ENCODE results near the gene ABCB9.

DNA sequence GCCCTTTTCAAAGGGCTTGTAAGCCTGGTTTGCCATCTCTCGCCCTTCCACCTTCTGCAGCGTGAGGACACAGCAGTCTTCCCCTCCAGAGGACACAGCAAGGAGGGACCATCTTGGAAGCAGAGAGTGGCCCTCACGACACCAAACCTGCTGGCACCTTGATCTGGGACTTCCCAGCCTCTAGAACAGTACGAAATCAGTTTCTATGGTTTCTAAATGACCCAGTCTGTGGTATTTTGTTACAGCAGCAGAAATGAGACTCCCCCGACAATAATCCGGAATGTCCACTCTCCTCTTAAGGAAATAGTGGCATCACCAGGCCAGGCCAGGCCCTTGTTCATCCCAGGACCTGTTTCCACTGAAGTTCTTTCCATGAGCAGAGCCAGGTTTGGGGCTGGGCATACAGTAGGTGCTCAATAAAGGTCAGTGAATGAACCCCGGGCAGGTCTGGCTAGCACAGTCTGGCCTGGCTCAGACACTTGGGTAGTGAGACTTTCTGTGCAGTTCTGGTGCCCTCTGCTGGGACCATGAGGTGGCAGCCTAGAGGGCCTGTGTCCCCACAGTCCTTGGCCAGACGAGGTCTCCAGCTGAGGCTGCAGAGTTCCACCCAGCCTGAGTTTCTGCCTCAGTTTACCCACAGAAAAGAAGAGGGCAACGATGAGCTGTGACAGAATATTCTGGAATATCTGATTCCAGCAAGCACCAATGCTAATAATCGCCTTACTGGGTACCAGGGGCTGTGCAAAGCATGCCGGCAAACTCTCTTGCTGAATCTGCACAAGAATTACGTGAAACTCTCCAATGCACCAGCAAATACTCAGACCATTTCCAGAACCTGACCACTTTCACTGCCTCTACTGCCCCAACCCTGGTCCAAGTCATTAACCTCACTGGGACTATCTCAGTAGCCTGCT is 14.0 kb downstream of the ABCB9 start:
- no peak for TF ChIP-seq POLR2AphosphoS5 (IDR thresholded peaks at IDR 0.05)
- TF ChIP-seq RAD21 (conservative IDR thresholded peaks at IDR 0.05) = peak; percentile 90
- TF ChIP-seq EZH2 (IDR thresholded peaks at IDR 0.05; ENCODE audit: borderline replicate concordance, insufficient read depth, low read length, poor library complexity, severe bottlenecking) = no peak
- TF ChIP-seq, protein P1, sequence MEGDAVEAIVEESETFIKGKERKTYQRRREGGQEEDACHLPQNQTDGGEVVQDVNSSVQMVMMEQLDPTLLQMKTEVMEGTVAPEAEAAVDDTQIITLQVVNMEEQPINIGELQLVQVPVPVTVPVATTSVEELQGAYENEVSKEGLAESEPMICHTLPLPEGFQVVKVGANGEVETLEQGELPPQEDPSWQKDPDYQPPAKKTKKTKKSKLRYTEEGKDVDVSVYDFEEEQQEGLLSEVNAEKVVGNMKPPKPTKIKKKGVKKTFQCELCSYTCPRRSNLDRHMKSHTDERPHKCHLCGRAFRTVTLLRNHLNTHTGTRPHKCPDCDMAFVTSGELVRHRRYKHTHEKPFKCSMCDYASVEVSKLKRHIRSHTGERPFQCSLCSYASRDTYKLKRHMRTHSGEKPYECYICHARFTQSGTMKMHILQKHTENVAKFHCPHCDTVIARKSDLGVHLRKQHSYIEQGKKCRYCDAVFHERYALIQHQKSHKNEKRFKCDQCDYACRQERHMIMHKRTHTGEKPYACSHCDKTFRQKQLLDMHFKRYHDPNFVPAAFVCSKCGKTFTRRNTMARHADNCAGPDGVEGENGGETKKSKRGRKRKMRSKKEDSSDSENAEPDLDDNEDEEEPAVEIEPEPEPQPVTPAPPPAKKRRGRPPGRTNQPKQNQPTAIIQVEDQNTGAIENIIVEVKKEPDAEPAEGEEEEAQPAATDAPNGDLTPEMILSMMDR (IDR thresholded peaks at IDR 0.05; ENCODE audit: poor library complexity, severe bottlenecking) = peak; percentile 89
- TF ChIP-seq EP300 (conservative IDR thresholded peaks at IDR 0.05; ENCODE audit: poor library complexity, severe bottlenecking) = no peak
- TF ChIP-seq MXI1 (conservative IDR thresholded peaks at IDR 0.05; ENCODE audit: poor library complexity, severe bottlenecking) = no peak
